GOT3 (cell line): ENCODE data around the gene SLC11A2.
"Not testable (repeated sequence)": the region's sequence is repeated elsewhere in the genome, so short reads cannot be mapped to it uniquely, and the experiment has no call there.

Source experiments
- DNase-seq: peaks from one replicate; lab custom pipeline; 2025; ENCODE audit warnings: mixed read lengths; lab: John Stamatoyannopoulos, UW

The SLC11A2 gene

DNA sequence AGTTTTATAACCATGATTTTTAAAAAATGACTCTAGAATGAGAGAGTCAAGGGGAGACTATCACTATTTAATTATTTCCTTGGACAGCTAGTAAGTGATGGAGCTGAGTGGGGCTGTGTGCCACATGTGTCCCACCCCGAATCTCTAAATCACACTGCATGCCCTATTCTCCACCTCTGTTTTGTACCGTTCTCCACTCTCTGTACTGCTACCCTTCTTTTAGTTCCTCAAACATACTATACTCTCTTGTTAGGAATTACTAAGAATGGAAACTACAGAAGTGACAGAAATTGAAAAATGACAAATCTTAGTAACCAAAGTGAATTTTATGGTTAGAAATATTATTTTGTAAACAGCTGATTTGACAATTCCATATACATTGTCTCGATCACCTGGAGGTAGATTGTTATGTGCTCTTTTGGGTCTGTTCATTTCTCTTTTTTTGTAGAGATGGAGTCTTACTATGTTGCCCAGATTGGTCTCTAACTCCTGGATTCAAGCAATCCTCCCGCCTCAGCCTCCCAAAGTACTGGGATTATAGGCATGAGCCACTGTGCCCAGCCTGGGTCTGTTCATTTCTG lies 35.9 kb downstream of the SLC11A2 start:
- DNase-seq = no peak

GRCh38 chr12:50988871-50989270 lies 37.3 kb downstream of the SLC11A2 start:
- DNase-seq = no peak

GRCh38 chr12:50988051-50988450 lies 38.1 kb downstream of the SLC11A2 start:
- DNase-seq = no peak

DNA sequence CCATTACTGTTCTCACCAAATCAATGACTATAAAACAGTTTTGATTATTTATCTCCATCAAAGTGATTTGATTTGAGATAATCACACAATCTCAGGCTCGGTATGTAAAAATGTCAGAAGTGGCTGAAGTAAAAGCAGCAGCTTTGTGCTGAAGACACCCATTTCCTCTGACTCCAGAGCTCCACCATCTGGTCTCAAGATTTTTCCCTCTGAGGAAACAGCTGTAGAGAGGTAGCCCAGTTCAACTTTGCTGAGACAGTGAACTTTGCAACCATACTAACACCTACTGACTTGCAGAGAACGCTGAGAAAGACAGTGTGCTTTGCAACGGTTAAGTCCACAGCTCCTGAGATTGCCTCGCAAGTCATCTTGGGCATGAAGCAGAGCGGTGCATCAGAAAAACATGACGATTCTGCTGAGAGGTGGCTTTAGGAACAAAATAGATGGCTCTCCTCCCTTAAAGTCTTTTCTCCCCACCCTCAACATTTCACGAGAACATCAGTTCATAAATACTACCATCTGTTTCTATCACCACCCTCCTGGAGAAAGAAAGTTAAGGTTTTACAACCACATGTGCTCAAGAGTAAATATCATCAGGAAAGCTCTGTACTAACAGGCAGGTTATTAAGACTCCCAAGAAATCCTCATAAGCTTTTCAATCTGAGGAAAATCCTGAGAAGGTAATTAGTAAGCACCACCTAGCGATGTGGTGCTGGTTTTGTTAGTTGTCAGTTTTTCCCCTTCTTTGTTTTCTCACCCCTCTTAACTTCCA lies 39.0 kb downstream of the SLC11A2 start:
- DNase-seq = peak; percentile 52

- peak; percentile 92 for DNase-seq
Observed at GRCh38 chr12:50985322-50985721, 40.9 kb downstream of the SLC11A2 start.

GRCh38 chr12:50984586-50985298 lies 41.4 kb downstream of the SLC11A2 start:
- DNase-seq = no peak

DNA sequence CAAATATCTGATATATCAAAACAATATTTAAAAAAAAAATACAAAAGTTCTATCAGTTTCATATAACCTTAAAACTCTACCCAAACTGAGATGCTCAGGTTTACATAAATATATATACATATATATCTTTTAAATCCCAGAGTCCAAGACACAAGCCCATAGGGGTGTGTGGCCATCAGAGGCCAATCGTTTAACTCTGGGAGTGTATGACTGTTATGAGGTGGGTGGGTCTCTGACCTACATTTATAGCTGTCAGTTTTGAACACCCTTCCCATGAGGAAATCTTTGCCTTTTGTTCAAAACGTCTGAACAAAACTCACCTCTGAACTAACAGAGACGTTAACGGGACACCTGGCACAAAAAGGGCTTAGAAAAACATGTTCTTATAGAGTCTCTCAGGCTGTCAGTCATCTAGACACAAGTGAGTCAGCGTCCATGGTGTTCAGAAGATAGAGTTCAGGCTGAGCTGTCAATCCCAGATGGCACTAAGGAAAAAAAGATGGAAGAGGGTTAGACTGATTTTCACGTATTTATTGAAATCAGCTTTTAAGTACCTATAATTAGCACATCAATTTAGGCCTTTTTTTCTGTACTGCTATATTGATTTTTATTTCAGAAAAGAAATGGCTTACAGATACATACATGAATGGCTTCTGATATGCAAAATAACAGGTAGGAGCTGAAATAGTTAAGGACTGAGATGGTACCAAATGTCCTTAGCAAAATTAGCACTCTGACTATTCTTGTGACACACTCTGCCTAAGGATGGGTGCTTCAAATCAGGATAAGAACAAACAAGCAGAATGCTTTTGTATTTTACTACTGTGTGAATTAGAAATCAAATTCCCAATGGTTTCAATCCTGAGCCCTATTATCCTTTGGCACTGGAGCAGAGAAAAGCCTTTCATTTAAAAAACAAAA lies 44.6 kb downstream of the SLC11A2 start:
- no peak for DNase-seq

GRCh38 chr12:50980545-50980944 lies 45.6 kb downstream of the SLC11A2 start:
- DNase-seq = no peak

GRCh38 chr12:50979369-50980052 lies 46.7 kb downstream of the SLC11A2 start:
- no peak for DNase-seq

GRCh38 chr12:50971946-50972345 lies 54.2 kb downstream of the SLC11A2 start:
- no peak for DNase-seq

- DNase-seq = no peak
Observed at GRCh38 chr12:50964432-50964831, 61.8 kb downstream of the SLC11A2 start.

DNA sequence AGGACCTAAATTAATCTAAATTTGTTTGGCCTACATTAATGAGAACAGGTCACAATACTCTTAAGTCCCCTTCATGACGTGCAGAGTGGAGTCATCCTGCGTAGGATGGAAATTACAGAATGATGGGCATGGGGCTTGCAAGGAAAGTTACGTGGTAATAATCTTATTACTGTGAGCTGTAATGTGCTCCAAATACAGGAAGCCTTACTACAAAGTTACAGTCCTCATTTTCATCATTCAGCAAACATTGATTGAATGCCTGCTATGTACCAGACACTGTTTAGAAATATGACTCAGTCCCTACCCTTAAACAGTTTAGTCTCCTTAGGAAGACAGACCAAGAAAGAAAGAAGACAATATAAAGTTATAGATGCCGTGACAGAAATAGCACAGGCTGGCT lies 64.5 kb downstream of the SLC11A2 start:
- no peak for DNase-seq

- DNase-seq = no peak
Observed at GRCh38 chr12:50960130-50960529, 66.1 kb downstream of the SLC11A2 start.

GRCh38 chr12:50955697-50956096 lies 70.5 kb downstream of the SLC11A2 start:
- DNase-seq = no peak

DNA sequence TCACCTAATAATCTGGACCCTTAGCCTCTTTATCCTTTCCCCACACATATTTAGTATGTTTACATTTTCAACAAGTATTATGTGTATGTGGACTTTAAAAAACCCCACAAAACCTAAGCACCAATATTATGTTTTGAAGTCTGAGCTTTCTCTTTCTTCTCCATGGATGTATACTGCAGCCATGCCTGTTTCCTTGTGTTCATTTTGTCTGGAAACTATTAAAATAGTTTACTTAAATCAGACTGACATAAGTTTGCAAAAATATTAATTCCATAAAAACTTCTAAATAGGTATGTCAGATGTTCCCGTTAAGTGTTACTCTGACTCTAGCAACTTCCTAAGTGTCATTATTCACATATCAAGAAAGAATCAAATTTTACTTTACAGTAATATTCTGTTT lies 70.9 kb downstream of the SLC11A2 start:
- no peak for DNase-seq

GRCh38 chr12:50954789-50955188 lies 71.4 kb downstream of the SLC11A2 start:
- not testable (repeated sequence) for DNase-seq

DNA sequence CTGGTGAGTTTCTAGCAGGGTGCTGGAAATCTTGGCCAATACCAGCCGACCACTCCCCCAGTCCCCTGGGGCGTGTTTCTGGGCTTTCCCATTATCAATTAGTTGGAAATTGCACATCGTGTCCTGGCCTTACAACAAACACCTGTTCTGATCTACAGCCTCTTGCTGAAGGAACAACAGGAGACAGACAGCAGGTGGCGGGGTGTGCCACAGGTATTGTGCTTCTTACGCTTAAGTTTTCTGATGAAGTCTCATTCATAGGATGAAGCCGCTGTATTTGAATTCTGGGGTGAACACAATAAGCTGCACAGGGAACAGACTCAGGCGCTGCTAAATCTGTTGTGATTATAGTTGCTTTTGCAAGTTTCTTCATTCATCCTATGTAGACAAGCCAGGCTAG lies 73.1 kb downstream of the SLC11A2 start:
- no peak for DNase-seq

GRCh38 chr12:50952510-50952909 lies 73.7 kb downstream of the SLC11A2 start, which contains the start of gene HIGD1C:
HIGD1C (plus strand) TSS chr12:50952544; CDS start chr12:50953999, 1,455 bp downstream.
- no peak for DNase-seq

DNA sequence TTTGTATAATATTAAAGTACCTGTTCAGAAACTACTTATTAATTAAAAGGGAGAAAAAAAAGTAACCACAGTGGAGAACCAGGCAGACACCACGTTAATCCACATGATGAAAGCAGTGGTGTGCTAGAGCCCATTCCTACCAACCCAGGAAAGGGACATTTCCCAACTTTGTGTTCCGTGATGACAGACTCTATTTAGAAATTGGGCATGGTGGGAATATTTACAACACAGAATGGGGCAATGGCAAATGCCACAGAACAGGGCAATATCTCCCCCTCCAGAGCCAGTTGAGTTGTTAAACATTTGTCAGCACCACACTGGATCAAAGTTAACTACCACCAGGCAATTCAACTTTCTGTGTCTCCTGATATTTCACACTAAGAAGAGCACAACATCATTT lies 75.1 kb downstream of the SLC11A2 start:
- no peak for DNase-seq

GRCh38 chr12:50949801-50950302 lies 76.3 kb downstream of the SLC11A2 start:
- no peak for DNase-seq

DNA sequence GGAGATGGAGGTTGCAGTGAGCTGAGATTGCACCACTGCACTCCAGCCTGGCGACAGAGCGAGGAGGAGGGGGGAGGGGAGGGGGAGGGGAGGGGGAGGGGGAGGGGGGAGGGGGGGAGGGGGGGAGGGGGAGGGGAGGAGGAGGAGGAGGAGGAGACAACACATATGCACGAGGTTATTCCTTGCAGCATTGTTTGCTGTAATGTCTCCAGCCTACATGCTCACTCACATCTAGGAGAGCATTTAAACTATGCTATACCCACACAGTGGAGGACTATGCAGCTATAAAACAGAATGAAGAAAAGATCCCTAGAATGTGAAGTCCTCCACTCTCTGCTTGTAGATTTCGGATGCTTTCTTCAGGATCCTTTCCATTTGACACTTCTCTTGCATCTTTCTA lies 77.4 kb downstream of the SLC11A2 start:
- no peak for DNase-seq
